ENCODE results near the gene THRSP.

Gene THRSP

DNA sequence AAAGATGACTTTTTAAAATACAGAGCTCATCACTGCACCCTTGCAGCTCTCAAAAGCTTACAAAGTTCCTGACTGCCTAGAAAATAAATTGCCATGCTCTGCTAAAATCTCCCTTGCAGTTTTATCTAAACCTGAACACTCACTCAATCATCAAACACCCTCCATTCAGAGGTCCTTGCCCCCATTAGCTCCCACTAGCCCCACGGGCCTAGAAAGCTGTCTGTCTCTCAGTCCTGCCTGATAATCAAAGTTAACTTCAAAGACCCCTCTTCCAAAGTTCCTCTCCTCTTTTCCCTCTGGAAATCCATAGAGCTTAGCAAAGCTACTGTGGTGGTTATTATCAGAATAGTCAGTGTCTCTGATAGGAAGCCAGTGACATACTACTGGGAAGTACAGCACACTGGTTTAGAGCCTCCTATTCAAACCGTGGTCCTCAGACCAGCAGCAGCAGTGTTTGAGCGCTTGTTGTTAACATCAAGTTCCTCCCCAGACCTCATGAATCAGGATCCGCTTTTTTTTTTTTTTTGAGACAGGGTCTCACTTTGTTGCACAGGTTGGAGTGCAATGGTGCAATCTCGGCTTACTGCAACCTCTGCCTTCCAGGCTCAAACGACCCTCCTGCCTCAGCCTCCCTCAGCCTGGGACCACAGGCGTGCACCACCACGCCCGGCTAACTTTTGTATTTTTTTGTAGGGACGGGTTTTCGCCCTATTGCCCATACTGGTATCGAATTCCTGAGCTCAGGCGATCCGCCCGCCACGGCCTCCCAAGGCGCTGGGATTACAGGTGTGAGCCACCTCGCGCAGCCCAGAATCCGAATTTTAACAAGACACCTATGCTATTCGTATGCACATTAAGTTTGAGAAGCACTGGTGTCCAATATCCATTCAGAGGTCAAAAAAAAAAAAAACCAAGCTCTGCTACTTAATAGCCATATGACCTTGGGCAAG, 14.8 kb downstream of the THRSP start:
- Histone ChIP-seq H3K36me3 (ENCODE audit: insufficient read depth, insufficient read length, low read length) (peaks cover 31% of the 10 kb centered on the region), H3K27me3 (ENCODE audit: insufficient read depth, insufficient read length) (no peaks in the 10 kb centered on the region), H3K4me3 (ENCODE audit: insufficient read length, low read depth) (peak overlapping the region; percentile 61), H3K4me1 (ENCODE audit: insufficient read depth, insufficient read length) (no peaks in the 10 kb centered on the region), H3K9me3 (ENCODE audit: insufficient read depth, low read length) (no peaks in the 10 kb centered on the region), H3K9ac (ENCODE audit: insufficient read length, low read depth) (peak overlapping the region; percentile 78)
- TF ChIP-seq YY1 (IDR thresholded peaks at IDR 0.05; ENCODE audit: insufficient read depth, insufficient read length) (no peak), ZNF274 (IDR thresholded peaks at IDR 0.05; ENCODE audit: low read depth, low read length) (no peak)
- no peak for DNase-seq (ENCODE audit: low read depth, low spot score)

DNA sequence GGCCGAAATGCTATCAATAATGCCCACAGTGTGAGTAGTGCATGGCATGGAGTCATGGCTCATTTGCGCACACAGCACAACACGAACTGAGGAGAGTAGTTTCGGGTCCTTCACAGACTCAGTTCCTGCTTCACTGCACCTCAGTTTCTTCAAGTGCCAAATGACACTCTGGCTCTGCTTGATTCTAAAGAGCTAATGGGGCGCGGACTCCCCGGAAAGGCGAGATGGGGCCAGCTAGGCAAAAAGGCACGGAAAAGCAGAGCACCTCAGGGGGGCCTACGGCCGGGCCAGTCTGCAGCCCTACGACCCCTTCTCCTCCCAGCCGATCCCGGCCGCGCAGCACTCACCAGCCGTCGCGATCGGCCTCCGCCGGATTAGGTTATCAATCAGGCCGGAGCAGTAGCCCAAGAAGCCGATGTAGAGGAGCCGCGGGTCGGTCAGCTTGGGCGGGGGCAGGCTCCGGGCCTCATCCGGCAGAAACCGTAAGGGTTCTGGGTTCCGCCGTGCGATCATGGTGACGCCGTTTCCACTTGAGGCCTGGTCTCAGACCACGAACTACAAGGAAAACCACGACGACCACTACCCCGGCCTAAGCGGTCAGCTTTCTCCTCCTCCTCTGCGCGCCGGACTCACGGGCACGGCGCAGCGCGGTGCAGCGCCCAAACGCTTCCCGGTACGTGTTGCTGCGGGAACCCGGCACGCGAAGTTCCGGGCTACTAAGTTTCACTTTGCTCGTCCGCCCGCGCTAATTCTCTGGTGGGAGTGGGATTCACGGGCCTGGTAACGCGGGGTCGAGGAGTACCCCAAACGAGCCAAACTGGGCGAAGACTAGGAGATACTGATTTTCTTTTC, 15.8 kb downstream of the THRSP start, which contains the start of gene NDUFC2:
TSS of gene NDUFC2 (minus strand) at position 631 of the 852 bp plus-strand sequence. CDS start at position 513, 118 bp downstream.
- DNase-seq (ENCODE audit: low read depth, low spot score) = peak; percentile 67
- Histone ChIP-seq H3K9me3 (ENCODE audit: insufficient read depth, low read length) (no peaks in the 10 kb centered on the region), H3K36me3 (ENCODE audit: insufficient read depth, insufficient read length, low read length) (peaks cover 31% of the 10 kb centered on the region), H3K4me3 (ENCODE audit: insufficient read length, low read depth) (peak within 1 kb of the TSS; percentile 61), H3K4me1 (ENCODE audit: insufficient read depth, insufficient read length) (no peaks in the 10 kb centered on the region), H3K9ac (ENCODE audit: insufficient read length, low read depth) (peak within 1 kb of the TSS; percentile 78), H3K27me3 (ENCODE audit: insufficient read depth, insufficient read length) (no peaks in the 10 kb centered on the region)
- TF ChIP-seq YY1 (IDR thresholded peaks at IDR 0.05; ENCODE audit: insufficient read depth, insufficient read length) (no peak), ZNF274 (IDR thresholded peaks at IDR 0.05; ENCODE audit: low read depth, low read length) (no peak), SUZ12 (IDR thresholded peaks at IDR 0.05; ENCODE audit: extremely low read depth, insufficient read depth, insufficient read length) (no peak)

GRCh38 chr11:78080084-78080817, 16.6 kb downstream of the THRSP start:
- H3K27me3 ChIP-seq (ENCODE audit: insufficient read depth, insufficient read length) = no peaks in the 10 kb centered on the region
- H3K9ac ChIP-seq (ENCODE audit: insufficient read length, low read depth) = peak overlapping the region; percentile 78
- H3K4me3 ChIP-seq (ENCODE audit: insufficient read length, low read depth) = peak overlapping the region; percentile 61
- H3K4me1 ChIP-seq (ENCODE audit: insufficient read depth, insufficient read length) = no peaks in the 10 kb centered on the region
- no peak for TF ChIP-seq SUZ12 (IDR thresholded peaks at IDR 0.05; ENCODE audit: extremely low read depth, insufficient read depth, insufficient read length)
- no peak for TF ChIP-seq ZNF274 (IDR thresholded peaks at IDR 0.05; ENCODE audit: low read depth, low read length)
- TF ChIP-seq YY1 (IDR thresholded peaks at IDR 0.05; ENCODE audit: insufficient read depth, insufficient read length) = no peak
- no peak for DNase-seq (ENCODE audit: low read depth, low spot score)
- no peaks in the 10 kb centered on the region for H3K9me3 ChIP-seq (ENCODE audit: insufficient read depth, low read length)
- peaks cover 27% of the 10 kb centered on the region for H3K36me3 ChIP-seq (ENCODE audit: insufficient read depth, insufficient read length, low read length)

DNA sequence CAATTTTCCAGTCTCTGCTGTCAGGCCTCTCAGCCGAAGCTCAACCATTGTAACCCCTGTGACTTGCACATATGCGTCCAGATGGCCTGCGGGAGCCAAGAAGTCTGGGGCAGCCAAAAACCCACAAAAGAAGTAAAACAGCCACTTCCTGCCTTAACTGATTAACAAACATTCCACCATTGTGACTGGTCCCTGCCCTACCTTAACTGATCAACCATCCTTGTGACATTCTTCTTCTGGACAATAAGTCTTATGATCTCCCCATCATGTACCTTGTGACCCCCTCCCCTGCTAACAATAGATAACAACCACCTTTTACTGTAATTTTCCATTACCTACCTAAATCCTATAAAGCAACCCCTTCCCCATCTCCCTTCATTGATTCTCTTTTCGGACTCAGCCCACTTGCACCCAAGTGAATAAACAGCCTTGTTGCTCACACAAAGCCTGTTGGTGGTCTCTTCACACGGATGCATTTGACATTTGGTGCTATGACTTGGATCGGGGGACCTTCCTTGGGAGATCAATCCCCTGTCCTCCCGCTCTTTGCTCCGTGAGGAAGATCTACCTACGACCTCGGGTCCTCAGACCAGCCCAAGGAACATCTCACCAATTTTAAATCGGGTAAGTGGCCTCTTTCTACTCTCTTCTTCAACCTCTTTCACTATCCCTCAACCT, 17.3 kb downstream of the THRSP start:
- Histone ChIP-seq H3K9ac (ENCODE audit: insufficient read length, low read depth) (no peak overlapping the region), H3K4me1 (ENCODE audit: insufficient read depth, insufficient read length) (no peaks in the 10 kb centered on the region), H3K27me3 (ENCODE audit: insufficient read depth, insufficient read length) (no peaks in the 10 kb centered on the region), H3K36me3 (ENCODE audit: insufficient read depth, insufficient read length, low read length) (peaks cover 21% of the 10 kb centered on the region), H3K9me3 (ENCODE audit: insufficient read depth, low read length) (no peaks in the 10 kb centered on the region), H3K4me3 (ENCODE audit: insufficient read length, low read depth) (no peak overlapping the region)
- no peak for DNase-seq (ENCODE audit: low read depth, low spot score)
- TF ChIP-seq ZNF274 (IDR thresholded peaks at IDR 0.05; ENCODE audit: low read depth, low read length) (no peak), SUZ12 (IDR thresholded peaks at IDR 0.05; ENCODE audit: extremely low read depth, insufficient read depth, insufficient read length) (no peak)

DNA sequence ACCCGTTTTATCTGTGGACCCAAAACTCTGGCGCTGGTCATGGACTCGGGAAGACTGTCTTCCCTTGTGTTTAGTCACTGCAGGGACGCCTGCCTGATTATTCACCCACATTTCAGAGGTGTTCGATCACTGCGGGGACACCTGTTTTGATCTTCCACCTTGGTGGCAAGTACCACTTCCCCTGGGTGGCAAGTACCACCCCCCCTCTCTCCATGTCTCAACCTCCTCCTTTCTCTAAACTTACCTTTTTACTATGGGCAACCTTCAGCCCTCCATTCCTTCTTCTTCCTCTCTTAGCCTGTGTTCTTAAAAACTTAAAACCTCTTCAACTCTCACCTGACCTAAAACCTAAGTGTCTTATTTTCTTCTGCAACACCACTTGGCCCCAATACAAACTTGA, 17.9 kb downstream of the THRSP start:
- TF ChIP-seq YY1 (IDR thresholded peaks at IDR 0.05; ENCODE audit: insufficient read depth, insufficient read length) (no peak), ZNF274 (IDR thresholded peaks at IDR 0.05; ENCODE audit: low read depth, low read length) (no peak), SUZ12 (IDR thresholded peaks at IDR 0.05; ENCODE audit: extremely low read depth, insufficient read depth, insufficient read length) (no peak)
- Histone ChIP-seq H3K9ac (ENCODE audit: insufficient read length, low read depth) (no peak overlapping the region), H3K4me3 (ENCODE audit: insufficient read length, low read depth) (no peak overlapping the region), H3K27me3 (ENCODE audit: insufficient read depth, insufficient read length) (no peaks in the 10 kb centered on the region), H3K9me3 (ENCODE audit: insufficient read depth, low read length) (no peaks in the 10 kb centered on the region), H3K4me1 (ENCODE audit: insufficient read depth, insufficient read length) (no peaks in the 10 kb centered on the region), H3K36me3 (ENCODE audit: insufficient read depth, insufficient read length, low read length) (peaks cover 18% of the 10 kb centered on the region)
- DNase-seq (ENCODE audit: low read depth, low spot score) = no peak

- no peak for TF ChIP-seq SUZ12 (IDR thresholded peaks at IDR 0.05; ENCODE audit: extremely low read depth, insufficient read depth, insufficient read length)
- TF ChIP-seq YY1 (IDR thresholded peaks at IDR 0.05; ENCODE audit: insufficient read depth, insufficient read length) = no peak
- no peak for TF ChIP-seq ZNF274 (IDR thresholded peaks at IDR 0.05; ENCODE audit: low read depth, low read length)
- DNase-seq (ENCODE audit: low read depth, low spot score) = no peak
- H3K27me3 ChIP-seq (ENCODE audit: insufficient read depth, insufficient read length) = no peaks in the 10 kb centered on the region
- no peaks in the 10 kb centered on the region for H3K9me3 ChIP-seq (ENCODE audit: insufficient read depth, low read length)
- no peak overlapping the region for H3K9ac ChIP-seq (ENCODE audit: insufficient read length, low read depth)
- no peaks in the 10 kb centered on the region for H3K4me1 ChIP-seq (ENCODE audit: insufficient read depth, insufficient read length)
- no peak overlapping the region for H3K4me3 ChIP-seq (ENCODE audit: insufficient read length, low read depth)
- peaks cover 13% of the 10 kb centered on the region for H3K36me3 ChIP-seq (ENCODE audit: insufficient read depth, insufficient read length, low read length)
These were observed 18.5 kb downstream of the THRSP start for GRCh38 chr11:78082146-78082545.
